Suprapubic skin (tissue), 3 donors: ENCODE data around the gene FNBP1L.

Experiments
- CTCF ChIP-seq, 2 donors: fragments of 200-600 bp in 1 of 2; fragments of 450-650 bp in 1 of 2; sonication (generic) in 1 of 2; IDR thresholded peaks; one replicate each; pipeline ENCODE4 v1.5.1; 2016 to 2019; ENCODE audit warnings: antibody characterized with exemption in 2 of 2, mild to moderate bottlenecking in 1 of 2, moderate library complexity in 1 of 2
- POLR2A ChIP-seq, 2 donors: fragments of 450-650 bp; IDR thresholded peaks; one replicate each; pipeline ENCODE4 v1.6.1; 2017; ENCODE audit warnings: antibody characterized with exemption in 2 of 2, mild to moderate bottlenecking in 2 of 2, moderate library complexity in 2 of 2

GRCh38 chr1:93506126-93506525 lies 58.2 kb downstream of the FNBP1L start:
- TF ChIP-seq CTCF (IDR thresholded peaks at IDR 0.05) (no peak), POLR2A (IDR thresholded peaks at IDR 0.05) (no peak)
